ENCODE results near the gene DFFB.

GRCh38 chr1:3930301-3931006, 73.2 kb downstream of the DFFB start:
- TF ChIP-seq CTCF (IDR thresholded peaks at IDR 0.05) (no peak), EZH2 (IDR thresholded peaks at IDR 0.05) (no peak)

All from neural progenitor cell (in vitro differentiated cells).